GM12801 (cell line): ENCODE measurements around the gene RAB38.

ENCODE experiments used
- CTCF ChIP-seq: IDR thresholded peaks from one replicate; pipeline ENCODE4 v1.5.1; 2011; ENCODE audit warnings: control low read depth; ENCODE audit not compliant: insufficient read length; ENCODE audit errors: extremely low read depth

RAB38 gene

GRCh38 chr11:88119561-88119960, 55.7 kb downstream of the RAB38 start:
- TF ChIP-seq CTCF: no peak

DNA sequence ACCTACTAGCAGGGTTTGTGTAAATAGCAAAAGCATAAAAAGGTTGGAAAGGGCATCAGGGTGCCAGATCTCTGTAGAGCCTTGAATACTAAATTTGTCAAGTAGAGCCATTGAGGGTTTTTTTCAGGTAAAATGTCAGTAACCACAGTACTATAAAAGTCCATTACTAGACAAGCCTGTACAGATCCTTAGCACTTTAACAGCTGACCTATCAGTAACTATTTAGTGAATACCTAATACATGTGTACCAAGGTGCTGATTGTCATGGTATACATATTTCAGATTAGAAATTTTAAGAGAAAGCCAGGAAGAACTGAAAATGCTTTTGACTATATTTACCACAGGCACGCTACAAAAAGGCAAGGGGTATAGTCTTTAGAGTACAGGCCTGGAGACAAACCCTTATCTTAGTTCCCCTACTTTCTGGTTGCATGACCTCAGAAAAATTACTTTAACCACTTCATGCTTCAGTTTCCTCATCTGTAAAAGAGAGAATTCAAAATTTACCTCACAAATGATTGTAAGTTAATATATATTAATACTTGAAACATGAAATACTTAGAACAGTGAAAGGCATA, 57.9 kb downstream of the RAB38 start:
- TF ChIP-seq CTCF: no peak

DNA sequence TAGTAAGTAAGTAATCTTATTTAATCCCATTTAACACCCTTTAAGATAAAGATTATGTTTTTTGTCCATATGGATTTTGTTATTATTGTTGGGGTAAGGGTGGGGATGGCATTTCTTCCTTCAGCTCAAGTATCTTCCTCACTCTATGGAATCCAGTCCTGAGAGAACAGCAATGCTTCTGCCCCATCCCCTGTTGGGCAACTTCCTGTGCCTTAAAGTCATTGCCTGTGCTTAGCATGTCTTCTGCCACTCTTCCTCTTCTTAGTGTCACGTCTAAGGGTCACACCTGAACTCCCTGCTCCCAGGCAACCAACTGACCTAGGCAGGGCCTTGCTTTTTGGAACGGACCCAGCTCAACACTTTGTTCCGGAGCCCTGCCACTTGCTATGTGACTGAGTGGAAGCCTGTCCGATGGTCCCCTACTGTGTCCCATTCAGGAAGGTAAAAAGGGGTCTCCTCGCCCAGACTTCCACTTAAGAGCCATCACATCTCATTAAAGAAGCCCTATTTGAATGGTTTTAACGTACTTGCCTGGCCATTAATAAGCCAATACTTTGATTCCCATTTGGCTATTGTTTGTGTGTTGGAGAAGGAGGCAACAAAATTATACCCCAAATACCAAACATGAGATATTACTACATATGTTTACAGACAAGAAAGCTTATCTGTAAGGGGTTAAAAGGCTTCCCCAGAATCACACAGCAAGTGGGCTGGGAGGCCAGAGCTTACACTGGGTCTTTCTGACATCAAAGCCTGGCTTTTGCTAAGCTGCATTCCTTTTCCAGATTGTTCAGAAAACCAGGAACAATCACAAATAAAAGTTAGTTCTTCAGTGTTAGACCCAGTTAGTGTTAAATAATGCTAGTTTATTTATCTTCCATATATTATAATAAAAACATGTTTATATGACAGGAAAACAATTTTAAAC, 59.2 kb downstream of the RAB38 start:
- no peak for TF ChIP-seq CTCF

GRCh38 chr11:88114486-88115045, 60.7 kb downstream of the RAB38 start:
- TF ChIP-seq CTCF: no peak

DNA sequence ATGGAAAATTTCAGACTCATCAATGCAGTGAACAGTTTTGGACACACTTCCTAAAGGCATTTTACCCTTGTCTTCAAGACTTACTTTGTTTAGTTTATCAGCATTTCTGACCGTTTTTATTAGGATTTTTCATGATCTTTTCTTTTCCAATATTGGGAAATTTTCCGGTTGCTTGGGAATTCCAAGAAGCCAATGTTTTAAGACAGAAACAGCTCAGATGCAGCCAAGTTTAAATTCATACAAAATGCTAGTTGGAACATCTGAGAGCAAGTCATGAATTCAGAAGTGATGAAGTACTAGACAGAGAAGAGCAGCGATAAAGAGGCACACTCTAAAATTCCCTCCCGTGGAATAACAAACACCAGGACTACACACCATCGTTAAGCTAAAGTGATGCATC, 68.6 kb downstream of the RAB38 start:
- TF ChIP-seq CTCF: no peak

- TF ChIP-seq CTCF: no peak
These were observed 69.3 kb downstream of the RAB38 start for GRCh38 chr11:88105951-88106350.

DNA sequence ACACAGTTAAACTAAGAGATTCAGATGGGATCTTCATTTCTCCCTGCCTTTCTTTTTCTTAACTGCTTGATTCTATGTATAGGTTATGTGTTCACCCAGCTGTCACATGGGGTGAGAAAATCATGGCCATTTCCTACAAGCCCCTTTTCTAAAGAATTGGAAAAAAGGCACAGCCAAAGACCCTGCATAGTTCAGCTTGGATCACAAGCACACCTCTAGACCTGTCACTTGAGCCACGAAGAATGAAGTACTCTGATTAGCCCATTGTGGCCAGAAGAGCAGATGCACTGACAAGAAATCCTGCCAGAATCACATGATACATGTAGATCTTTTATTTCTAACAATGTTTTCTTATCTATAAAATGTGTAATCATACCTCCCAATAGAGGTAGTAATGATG, 69.7 kb downstream of the RAB38 start:
- no peak for TF ChIP-seq CTCF
